KMS-11 (cell line): Measurements from ENCODE around the gene AFF4.

Experiments
- H2AFZ ChIP-seq: fragments of 200-600 bp; sonication (generic); 2 replicates; pipeline ENCODE4 v1.6.1; 2016; ENCODE audit warnings: antibody characterized with exemption, mixed run types, low read depth
- H3K27ac ChIP-seq: fragments of 200-600 bp; sonication (generic); 2 replicates; pipeline ENCODE4 v1.6.1; 2016; ENCODE audit warnings: mild to moderate bottlenecking, mixed run types
- H3K27me3 ChIP-seq: fragments of 200-600 bp; sonication (generic); 2 replicates; pipeline ENCODE4 v1.6.1; 2017; ENCODE audit warnings: mild to moderate bottlenecking, low read depth, mixed run types, moderate library complexity; ENCODE audit not compliant: insufficient read depth
- H3K36me3 ChIP-seq: fragments of 200-600 bp; sonication (generic); 2 replicates; pipeline ENCODE4 v1.6.1; 2017; ENCODE audit warnings: mild to moderate bottlenecking, mixed run types; ENCODE audit not compliant: insufficient read depth
- H3K4me1 ChIP-seq: fragments of 200-600 bp; sonication (generic); 2 replicates; pipeline ENCODE4 v1.6.1; 2016; ENCODE audit warnings: mild to moderate bottlenecking, low read depth, mixed run types; ENCODE audit not compliant: poor library complexity, severe bottlenecking
- H3K4me2 ChIP-seq: fragments of 200-600 bp; sonication (generic); 2 replicates; pipeline ENCODE4 v1.7.0; 2016; ENCODE audit warnings: mild to moderate bottlenecking, mixed run types
- H3K4me3 ChIP-seq: fragments of 200-600 bp; sonication (generic); IDR thresholded peaks from 2 replicates; pipeline ENCODE4 v1.6.1; 2017; ENCODE audit warnings: low read depth, low read length, mixed read lengths; ENCODE audit not compliant: insufficient read depth
- H3K79me2 ChIP-seq: fragments of 200-600 bp; sonication (generic); 2 replicates; pipeline ENCODE4 v1.6.1; 2016; ENCODE audit warnings: low read depth, mixed run types; ENCODE audit not compliant: insufficient read depth
- H3K9ac ChIP-seq: fragments of 200-600 bp; sonication (generic); 2 replicates; pipeline ENCODE4 v1.6.1; 2016; ENCODE audit warnings: mild to moderate bottlenecking, mixed run types
- H4K20me1 ChIP-seq: fragments of 200-600 bp; sonication (generic); 2 replicates; pipeline ENCODE4 v1.6.1; 2016; ENCODE audit warnings: mild to moderate bottlenecking, mixed run types; ENCODE audit not compliant: insufficient read depth
- TF ChIP-seq, protein P1 (sequence below): fragments of 200-600 bp; sonication (generic); conservative IDR thresholded peaks from 2 replicates; pipeline ENCODE4 v1.6.1; 2017; ENCODE audit warnings: low read depth, mild to moderate bottlenecking, antibody characterized with exemption, low read length, moderate library complexity, mixed read lengths

The AFF4 gene

DNA sequence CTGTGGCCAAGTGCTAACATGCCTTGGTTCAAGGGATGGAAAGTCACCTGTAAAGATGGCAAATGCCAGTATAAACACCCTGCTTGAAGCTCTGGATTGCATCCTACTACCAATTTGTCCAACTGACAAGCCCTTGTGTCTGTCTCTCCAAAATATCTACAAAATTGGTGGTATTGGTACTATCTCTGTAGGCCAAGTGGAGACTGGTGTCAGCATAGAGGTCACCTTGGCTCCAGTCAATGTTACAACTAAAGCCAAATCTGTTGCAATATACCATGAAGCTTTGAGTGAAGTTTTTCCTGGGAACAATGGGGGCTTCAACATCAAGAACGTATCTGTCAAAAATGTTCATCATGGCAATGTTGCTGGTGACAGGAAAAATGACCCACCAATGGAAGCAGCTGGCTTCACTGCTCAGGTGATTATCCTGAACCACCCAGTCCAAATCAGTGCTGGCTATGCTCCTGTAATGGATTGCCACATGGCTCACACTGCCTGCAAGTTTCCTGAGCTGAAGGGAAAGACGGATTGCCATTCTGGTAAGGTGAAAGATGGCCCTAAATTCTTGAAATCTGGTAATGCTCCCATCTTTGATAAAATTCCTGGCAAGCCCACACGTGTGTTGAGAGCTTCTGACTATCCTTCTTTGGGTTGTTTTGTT lies 19.9 kb downstream of the AFF4 start:
- H3K36me3 ChIP-seq, result no peaks in the 10 kb centered on the region
- no peak overlapping the region for H3K27ac ChIP-seq
- peaks cover 20% of the 10 kb centered on the region for H3K4me1 ChIP-seq
- TF ChIP-seq, protein P1, sequence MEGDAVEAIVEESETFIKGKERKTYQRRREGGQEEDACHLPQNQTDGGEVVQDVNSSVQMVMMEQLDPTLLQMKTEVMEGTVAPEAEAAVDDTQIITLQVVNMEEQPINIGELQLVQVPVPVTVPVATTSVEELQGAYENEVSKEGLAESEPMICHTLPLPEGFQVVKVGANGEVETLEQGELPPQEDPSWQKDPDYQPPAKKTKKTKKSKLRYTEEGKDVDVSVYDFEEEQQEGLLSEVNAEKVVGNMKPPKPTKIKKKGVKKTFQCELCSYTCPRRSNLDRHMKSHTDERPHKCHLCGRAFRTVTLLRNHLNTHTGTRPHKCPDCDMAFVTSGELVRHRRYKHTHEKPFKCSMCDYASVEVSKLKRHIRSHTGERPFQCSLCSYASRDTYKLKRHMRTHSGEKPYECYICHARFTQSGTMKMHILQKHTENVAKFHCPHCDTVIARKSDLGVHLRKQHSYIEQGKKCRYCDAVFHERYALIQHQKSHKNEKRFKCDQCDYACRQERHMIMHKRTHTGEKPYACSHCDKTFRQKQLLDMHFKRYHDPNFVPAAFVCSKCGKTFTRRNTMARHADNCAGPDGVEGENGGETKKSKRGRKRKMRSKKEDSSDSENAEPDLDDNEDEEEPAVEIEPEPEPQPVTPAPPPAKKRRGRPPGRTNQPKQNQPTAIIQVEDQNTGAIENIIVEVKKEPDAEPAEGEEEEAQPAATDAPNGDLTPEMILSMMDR, result no peak
- H4K20me1 ChIP-seq, result no peaks in the 10 kb centered on the region
- no peak overlapping the region for H3K4me3 ChIP-seq
- H2AFZ ChIP-seq, result no peak overlapping the region
- H3K79me2 ChIP-seq, result peaks cover 18% of the 10 kb centered on the region
- H3K9ac ChIP-seq, result no peak overlapping the region
- no peaks in the 10 kb centered on the region for H3K27me3 ChIP-seq
- no peak overlapping the region for H3K4me2 ChIP-seq

DNA sequence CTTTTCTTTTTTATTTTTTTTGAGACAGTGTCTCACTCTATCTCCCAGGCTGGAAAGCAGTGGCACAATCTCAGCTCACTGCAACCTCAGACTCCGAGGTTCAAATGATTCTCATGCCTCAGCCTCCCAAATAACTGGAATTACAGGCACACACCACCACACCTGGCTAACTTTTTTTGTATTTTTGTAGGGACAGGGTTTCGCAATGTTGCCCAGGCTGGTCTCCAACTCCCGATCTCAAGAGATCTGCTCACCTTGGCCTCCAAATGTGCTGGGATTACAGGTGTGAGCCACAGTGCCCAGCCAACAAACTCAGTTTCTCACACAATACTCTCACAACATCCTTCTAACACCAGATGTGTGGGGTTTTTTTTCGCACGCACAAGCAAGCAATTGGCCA lies 22.1 kb downstream of the AFF4 start:
- Histone ChIP-seq H3K27ac (no peak overlapping the region; the same call in 1 of the 2 replicates), H2AFZ (no peak overlapping the region), H3K4me2 (no peak overlapping the region; the same call in 1 of the 2 replicates), H3K27me3 (no peaks in the 10 kb centered on the region), H3K4me3 (no peak overlapping the region), H3K4me1 (peaks cover 20% of the 10 kb centered on the region), H3K79me2 (peaks cover 16% of the 10 kb centered on the region), H3K9ac (no peak overlapping the region), H4K20me1 (no peaks in the 10 kb centered on the region), H3K36me3 (no peaks in the 10 kb centered on the region)
- TF ChIP-seq, protein P1, result no peak

DNA sequence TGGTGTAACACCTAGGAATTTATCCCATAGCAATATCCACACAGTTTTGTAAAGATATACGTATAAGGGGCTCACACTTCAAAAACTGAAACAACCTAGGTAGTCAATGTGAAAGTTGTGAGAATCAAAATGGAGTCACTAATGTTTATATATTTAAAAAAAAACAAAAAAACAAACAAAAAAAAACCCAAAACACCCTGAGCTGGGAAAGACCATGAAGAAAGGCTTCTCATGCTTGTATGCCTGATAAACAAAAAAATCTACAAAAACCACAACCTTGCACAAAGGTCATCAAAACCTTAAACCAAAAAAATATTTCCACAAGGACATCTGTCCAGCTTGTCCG lies 35.4 kb downstream of the AFF4 start:
- Histone ChIP-seq H3K27ac (no peak overlapping the region), H3K36me3 (no peaks in the 10 kb centered on the region), H3K79me2 (no peaks in the 10 kb centered on the region)

DNA sequence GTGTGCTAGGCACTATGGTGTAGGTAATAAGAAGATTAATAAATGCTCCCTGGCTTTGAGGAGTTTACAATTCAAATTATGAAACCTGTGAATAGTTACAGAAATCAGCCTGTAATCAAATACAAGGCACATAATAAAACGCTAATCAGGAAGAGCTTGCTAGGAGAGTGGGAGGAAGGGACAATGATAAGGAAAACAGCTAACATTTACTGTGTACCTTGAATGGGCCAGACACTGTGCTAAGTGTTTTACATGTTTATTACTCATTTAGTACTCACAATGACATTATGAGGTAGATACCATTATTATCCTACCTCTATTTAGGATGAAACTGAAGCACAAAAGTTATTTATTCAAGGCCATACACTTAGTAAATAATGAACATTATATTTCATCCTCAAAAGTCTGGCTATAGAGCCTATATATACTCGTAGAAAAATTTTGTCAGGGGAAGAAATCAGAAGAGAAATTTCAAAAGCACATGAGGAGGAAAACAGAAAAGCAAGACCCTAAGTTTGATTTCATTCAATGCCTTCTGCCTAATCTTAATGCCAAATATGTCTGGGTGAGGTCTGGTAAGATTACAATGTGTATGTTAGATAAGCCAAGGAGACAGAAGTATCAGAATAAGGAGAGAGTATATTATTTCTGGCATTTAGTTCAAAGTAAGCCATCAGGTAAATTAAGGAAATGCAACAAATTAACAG lies 35.9 kb downstream of the AFF4 start:
- TF ChIP-seq, protein P1, result no peak

More for the DNA sequence above, 35.4 kb downstream of the AFF4 start:
- no peak overlapping the region for H3K4me3 ChIP-seq
- H3K27me3 ChIP-seq, result no peaks in the 10 kb centered on the region
- TF ChIP-seq, protein P1, result no peak
- no peak overlapping the region for H3K4me2 ChIP-seq
- no peak overlapping the region for H2AFZ ChIP-seq
- H4K20me1 ChIP-seq, result no peaks in the 10 kb centered on the region
- H3K9ac ChIP-seq, result no peak overlapping the region
- no peaks in the 10 kb centered on the region for H3K4me1 ChIP-seq

More for the DNA sequence above, 35.9 kb downstream of the AFF4 start:
- Histone ChIP-seq H3K4me3 (no peak overlapping the region), H3K27ac (no peak overlapping the region), H3K79me2 (no peaks in the 10 kb centered on the region), H3K4me1 (no peaks in the 10 kb centered on the region), H2AFZ (no peak overlapping the region), H3K36me3 (no peaks in the 10 kb centered on the region), H3K27me3 (no peaks in the 10 kb centered on the region), H3K9ac (no peak overlapping the region), H4K20me1 (no peaks in the 10 kb centered on the region), H3K4me2 (no peak overlapping the region)
